ENCODE measurements around the gene TRABD2A. TPM values are rescaled to one million over a fixed set of nuclear protein-coding genes. Genes with fewer than 3 reads are reported as not detected.

The TRABD2A gene
- total and polyA plus RNA-seq, 4 donors = 0.26 to 10.3 (median 0.55) TPM

- WGBS = 83% methylated on average over 2 of the region's 2 CpGs
- TF ChIP-seq HNF4A (conservative IDR thresholded peaks at IDR 0.05) (no peak), YY1 (IDR thresholded peaks at IDR 0.05) (no peak), MAX (IDR thresholded peaks at IDR 0.05) (no peak), SP1 (IDR thresholded peaks at IDR 0.05) (no peak), ATF3 (IDR thresholded peaks at IDR 0.05) (no peak), REST (IDR thresholded peaks at IDR 0.05) (no peak), FOXA1 (IDR thresholded peaks at IDR 0.05) (no peak), FOXA2 (IDR thresholded peaks at IDR 0.05) (no peak)
- no peaks in the 10 kb centered on the region for H3K9me3 ChIP-seq (ENCODE audit: control insufficient read depth in 4 of 4, low read length in 3 of 4)
Measured at GRCh38 chr2:84801811-84802210, 79.1 kb downstream of the TRABD2A start.

GRCh38 chr2:84800194-84800805 is 80.6 kb downstream of the TRABD2A start:
- H3K9me3 ChIP-seq (ENCODE audit: control insufficient read depth in 4 of 4, low read length in 3 of 4) = no peaks in the 10 kb centered on the region
- TF ChIP-seq CTCF (IDR thresholded peaks at IDR 0.05; ENCODE audit: low read depth, low read length, missing input control) (no peak), FOXA2 (IDR thresholded peaks at IDR 0.05) (no peak), NR2F2 (IDR thresholded peaks at IDR 0.05) (no peak), YY1 (IDR thresholded peaks at IDR 0.05) (no peak), JUND (IDR thresholded peaks at IDR 0.05) (no peak), ZBTB33 (IDR thresholded peaks at IDR 0.05) (no peak), EGR1 (IDR thresholded peaks at IDR 0.05; ENCODE audit: low read depth in 2 of 2) (no peak), ATF3 (IDR thresholded peaks at IDR 0.05) (no peak)
- no peaks in the 10 kb centered on the region for H3K27me3 ChIP-seq (ENCODE audit: control insufficient read depth in 4 of 4, insufficient read depth in 4 of 4, low read length in 3 of 4)
- no peak overlapping the region for H3K9ac ChIP-seq (ENCODE audit: low read depth in 1 of 2, low read length in 2 of 2)
- no peak overlapping the region for H3K4me3 ChIP-seq (ENCODE audit: low read depth in 1 of 3, low read length in 3 of 3)
- DNase-seq (ENCODE audit: low spot score) = no peak
- H3K4me1 ChIP-seq (ENCODE audit: control insufficient read depth in 4 of 4, insufficient read depth in 4 of 4, low read length in 3 of 4) = no peaks in the 10 kb centered on the region
- WGBS = 79% methylated on average over 1 of the region's 1 CpG
- H3K36me3 ChIP-seq (ENCODE audit: control insufficient read depth in 4 of 4, insufficient read depth in 3 of 4, low read depth in 1 of 4, low read length in 3 of 4) = no peaks in the 10 kb centered on the region
- no peak overlapping the region for H3K27ac ChIP-seq (ENCODE audit: low read depth in 1 of 2, low read length in 2 of 2)

More at GRCh38 chr2:84801811-84802210, 79.1 kb downstream of the TRABD2A start:
- Histone ChIP-seq H3K36me3 (ENCODE audit: control insufficient read depth in 4 of 4, insufficient read depth in 3 of 4, low read depth in 1 of 4, low read length in 3 of 4) (no peaks in the 10 kb centered on the region), H3K4me1 (ENCODE audit: control insufficient read depth in 4 of 4, insufficient read depth in 4 of 4, low read length in 3 of 4) (no peaks in the 10 kb centered on the region), H3K27ac (ENCODE audit: low read depth in 1 of 2, low read length in 2 of 2) (no peak overlapping the region), H3K4me3 (ENCODE audit: low read depth in 1 of 3, low read length in 3 of 3) (no peak overlapping the region), H3K9ac (ENCODE audit: low read depth in 1 of 2, low read length in 2 of 2) (no peak overlapping the region), H3K27me3 (ENCODE audit: control insufficient read depth in 4 of 4, insufficient read depth in 4 of 4, low read length in 3 of 4) (no peaks in the 10 kb centered on the region)
- no peak for DNase-seq (ENCODE audit: low spot score)

All from liver (tissue), 9 donors.